ACC112 (cell line): ENCODE results near the gene AKAP8L.
"Not testable (repeated sequence)": the region's sequence is repeated elsewhere in the genome, so short reads cannot be mapped to it uniquely, and the experiment has no call there.

Experiments
- H2AFZ ChIP-seq: fragments of 200-600 bp; sonication (generic); one replicate; pipeline ENCODE4 v1.6.0; 2017; ENCODE audit warnings: antibody characterized with exemption, low read length; ENCODE audit not compliant: unreplicated experiment
- H3K27ac ChIP-seq: fragments of 200-600 bp; sonication (generic); 2 replicates; pipeline ENCODE4 v1.5.1; 2014; ENCODE audit warnings: low read depth, mild to moderate bottlenecking, antibody characterized with exemption, low read length, moderate library complexity
- H3K27me3 ChIP-seq: fragments of 200-600 bp; sonication (generic); 2 replicates; pipeline ENCODE4 v1.6.1; 2014; ENCODE audit warnings: mild to moderate bottlenecking, antibody characterized with exemption, low read length, moderate library complexity, mixed read lengths; ENCODE audit not compliant: insufficient read depth
- H3K36me3 ChIP-seq: fragments of 200-600 bp; sonication (generic); 2 replicates; pipeline ENCODE4 v1.6.1; 2016; ENCODE audit warnings: mild to moderate bottlenecking, antibody characterized with exemption, low read length, moderate library complexity, mixed read lengths; ENCODE audit not compliant: insufficient read depth
- H3K4me1 ChIP-seq: fragments of 200-600 bp; sonication (generic); one replicate; pipeline ENCODE4 v1.6.1; 2016; ENCODE audit warnings: low read length, mixed read lengths; ENCODE audit not compliant: insufficient read depth, unreplicated experiment, control insufficient read depth
- H3K4me3 ChIP-seq: fragments of 200-600 bp; sonication (generic); 2 replicates; pipeline ENCODE4 v1.5.1; 2014; ENCODE audit warnings: mild to moderate bottlenecking, low read depth, low read length
- H3K79me2 ChIP-seq: fragments of 200-600 bp; sonication (generic); one replicate; pipeline ENCODE4 v1.6.0; 2016; ENCODE audit warnings: low read length; ENCODE audit not compliant: control insufficient read depth, unreplicated experiment, insufficient read depth

AKAP8L gene

GRCh38 chr19:15423130-15423529 lies 4.3 kb upstream of the AKAP8L start:
- Histone ChIP-seq H3K36me3 (peaks cover 31% of the 10 kb centered on the region; the same call in 1 of the 2 replicates), H3K4me1 (no peaks in the 10 kb centered on the region), H3K27ac (no peak overlapping the region), H3K4me3 (no peak overlapping the region), H3K27me3 (no peaks in the 10 kb centered on the region), H2AFZ (no peak overlapping the region), H3K79me2 (peaks cover 7% of the 10 kb centered on the region)

- Histone ChIP-seq H3K4me1 (peaks cover under 1% of the 10 kb centered on the region), H3K4me3 (no peak overlapping the region), H3K27me3 (no peaks in the 10 kb centered on the region), H3K79me2 (peaks cover 13% of the 10 kb centered on the region), H2AFZ (no peak overlapping the region), H3K27ac (no peak overlapping the region), H3K36me3 (peaks cover 31% of the 10 kb centered on the region; the same call in 1 of the 2 replicates)
Measured at GRCh38 chr19:15422296-15423075, 3.7 kb upstream of the AKAP8L start.

- peaks cover 29% of the 10 kb centered on the region; the same call in 1 of the 2 replicates for H3K36me3 ChIP-seq
- H2AFZ ChIP-seq, result no peak overlapping the region
- peaks cover 7% of the 10 kb centered on the region for H3K4me1 ChIP-seq
- H3K4me3 ChIP-seq, result no peak overlapping the region
- H3K27me3 ChIP-seq, result no peaks in the 10 kb centered on the region
- peaks cover 20% of the 10 kb centered on the region for H3K79me2 ChIP-seq
- no peak overlapping the region for H3K27ac ChIP-seq
Measured at GRCh38 chr19:15421721-15422260, 3.0 kb upstream of the AKAP8L start.

GRCh38 chr19:15421136-15421695 lies 2.4 kb upstream of the AKAP8L start:
- Histone ChIP-seq H3K4me1 (peaks cover 9% of the 10 kb centered on the region), H3K79me2 (peaks cover 26% of the 10 kb centered on the region), H2AFZ (no peak overlapping the region), H3K36me3 (peaks cover 23% of the 10 kb centered on the region; the same call in 1 of the 2 replicates), H3K4me3 (no peak overlapping the region), H3K27ac (no peak overlapping the region), H3K27me3 (no peaks in the 10 kb centered on the region)

- peak overlapping the region; percentile 34 for H2AFZ ChIP-seq
- peaks cover 40% of the 10 kb centered on the region for H3K79me2 ChIP-seq
- H3K4me1 ChIP-seq, result peaks cover 9% of the 10 kb centered on the region
- H3K27me3 ChIP-seq, result no peaks in the 10 kb centered on the region
- 0 out of 2 replicates have a peak overlapping the region, but pooled peaks have one; percentile 4 for H3K27ac ChIP-seq
- H3K36me3 ChIP-seq, result peaks cover 22% of the 10 kb centered on the region; the same call in 1 of the 2 replicates
- H3K4me3 ChIP-seq, result peak overlapping the region; percentile 99
Measured at GRCh38 chr19:15419413-15420025, 731 bp upstream of the AKAP8L start.

- Histone ChIP-seq H3K36me3 (peaks cover 9% of the 10 kb centered on the region; the same call in 1 of the 2 replicates), H3K79me2 (peaks cover 51% of the 10 kb centered on the region), H3K27ac (peak overlapping the region; percentile 30), H2AFZ (no peak overlapping the region), H3K4me1 (peaks cover 9% of the 10 kb centered on the region), H3K4me3 (peak overlapping the region; percentile 99), H3K27me3 (no peaks in the 10 kb centered on the region)
Measured at GRCh38 chr19:15418231-15418578, 583 bp downstream of the AKAP8L start.

GRCh38 chr19:15417699-15418098 lies 1.1 kb downstream of the AKAP8L start:
- Histone ChIP-seq H3K4me1 (peaks cover 9% of the 10 kb centered on the region), H3K27me3 (no peaks in the 10 kb centered on the region), H3K36me3 (peaks cover 6% of the 10 kb centered on the region; the same call in 1 of the 2 replicates), H2AFZ (no peak overlapping the region), H3K79me2 (peaks cover 56% of the 10 kb centered on the region), H3K27ac (peak overlapping the region; percentile 30; the same call in 1 of the 2 replicates), H3K4me3 (peak overlapping the region; percentile 99)

- H3K36me3 ChIP-seq, result peaks cover 8% of the 10 kb centered on the region; the same call in 1 of the 2 replicates
- no peak overlapping the region for H3K27ac ChIP-seq
- H3K27me3 ChIP-seq, result no peaks in the 10 kb centered on the region
- no peak overlapping the region for H3K4me3 ChIP-seq
- peaks cover 88% of the 10 kb centered on the region for H3K79me2 ChIP-seq
- no peak overlapping the region for H2AFZ ChIP-seq
- H3K4me1 ChIP-seq, result peaks cover 13% of the 10 kb centered on the region
Measured at GRCh38 chr19:15412832-15413231, 6.0 kb downstream of the AKAP8L start.

GRCh38 chr19:15411351-15411750 lies 7.4 kb downstream of the AKAP8L start:
- H2AFZ ChIP-seq, H3K4me3 ChIP-seq, H3K27me3 ChIP-seq, H3K4me1 ChIP-seq, H3K27ac ChIP-seq, H3K36me3 ChIP-seq: not testable (repeated sequence)
- peaks cover 87% of the 10 kb centered on the region for H3K79me2 ChIP-seq

- Histone ChIP-seq H3K27ac (no peak overlapping the region), H3K4me3 (no peak overlapping the region), H3K36me3 (0 out of 2 replicates have a peak, but pooled peaks cover 2% of the 10 kb centered on the region), H3K27me3 (no peaks in the 10 kb centered on the region), H3K79me2 (peaks cover 68% of the 10 kb centered on the region), H2AFZ (no peak overlapping the region), H3K4me1 (no peaks in the 10 kb centered on the region)
Measured at GRCh38 chr19:15404780-15405211, 14.0 kb downstream of the AKAP8L start.
